NK-92 (cell line): Measurements from ENCODE around the gene RIPPLY3.

Experiments used
- DNase-seq: peaks from one replicate; lab custom pipeline; 2025; ENCODE audit not compliant: unreplicated experiment; lab: John Stamatoyannopoulos, UW

RIPPLY3 gene

DNA sequence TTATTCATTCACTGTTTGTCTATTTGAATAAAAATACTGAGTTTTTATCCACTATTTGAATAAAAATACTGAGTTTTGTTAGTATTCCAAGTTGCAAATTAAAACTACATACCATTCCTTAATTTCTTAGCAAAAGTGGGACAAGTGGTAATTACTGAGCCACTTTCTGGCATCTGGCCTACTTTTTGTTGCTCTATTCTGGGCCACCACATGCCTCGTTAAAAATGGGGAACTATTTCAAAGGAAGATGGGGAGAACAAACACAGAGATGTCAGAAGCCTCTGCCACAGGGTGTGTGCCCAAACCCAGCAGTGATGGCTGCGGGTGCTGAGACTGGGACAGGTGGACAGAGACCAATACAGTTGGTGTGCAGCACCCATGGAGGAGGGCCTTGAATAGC, 51.8 kb downstream of the RIPPLY3 start:
- DNase-seq = no peak

DNA sequence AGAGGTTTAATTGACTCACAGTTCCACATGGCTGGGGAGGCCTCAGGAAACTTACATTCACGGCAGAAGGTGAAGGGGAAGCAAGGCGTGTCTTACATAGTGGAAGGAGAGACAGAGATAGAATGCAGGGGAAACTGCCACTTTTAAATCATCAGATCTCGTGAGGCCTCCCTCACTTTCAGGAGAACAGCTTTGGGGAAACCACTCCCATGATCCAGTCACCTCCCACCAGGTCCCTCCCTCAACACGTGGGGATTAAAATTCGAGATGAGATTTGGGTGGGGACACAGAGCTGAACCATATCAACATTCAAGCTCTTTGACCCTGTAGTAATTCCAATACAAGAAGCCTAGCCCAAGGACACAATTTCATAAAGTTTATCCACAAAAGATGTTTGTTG, 52.7 kb downstream of the RIPPLY3 start:
- no peak for DNase-seq

DNA sequence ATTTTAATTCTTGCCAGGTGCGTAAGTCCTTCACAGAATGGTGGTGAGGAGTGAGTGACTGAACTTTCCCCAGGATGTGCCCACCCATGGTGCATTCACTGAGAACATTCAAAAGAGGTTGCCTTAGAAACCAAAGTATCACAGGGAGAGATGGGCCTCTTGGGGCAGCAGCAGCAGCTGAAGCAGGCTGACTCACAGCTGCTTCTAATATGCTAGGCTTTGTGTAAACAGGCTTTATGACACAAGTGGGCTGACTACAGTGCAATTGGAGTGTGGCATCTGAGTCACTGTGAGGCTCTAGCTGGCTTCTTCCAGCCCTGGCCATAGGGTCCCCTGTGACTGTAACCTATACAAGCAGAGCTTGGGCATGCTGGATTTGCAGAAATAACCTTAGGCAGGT, 53.8 kb downstream of the RIPPLY3 start:
- DNase-seq = no peak

DNA sequence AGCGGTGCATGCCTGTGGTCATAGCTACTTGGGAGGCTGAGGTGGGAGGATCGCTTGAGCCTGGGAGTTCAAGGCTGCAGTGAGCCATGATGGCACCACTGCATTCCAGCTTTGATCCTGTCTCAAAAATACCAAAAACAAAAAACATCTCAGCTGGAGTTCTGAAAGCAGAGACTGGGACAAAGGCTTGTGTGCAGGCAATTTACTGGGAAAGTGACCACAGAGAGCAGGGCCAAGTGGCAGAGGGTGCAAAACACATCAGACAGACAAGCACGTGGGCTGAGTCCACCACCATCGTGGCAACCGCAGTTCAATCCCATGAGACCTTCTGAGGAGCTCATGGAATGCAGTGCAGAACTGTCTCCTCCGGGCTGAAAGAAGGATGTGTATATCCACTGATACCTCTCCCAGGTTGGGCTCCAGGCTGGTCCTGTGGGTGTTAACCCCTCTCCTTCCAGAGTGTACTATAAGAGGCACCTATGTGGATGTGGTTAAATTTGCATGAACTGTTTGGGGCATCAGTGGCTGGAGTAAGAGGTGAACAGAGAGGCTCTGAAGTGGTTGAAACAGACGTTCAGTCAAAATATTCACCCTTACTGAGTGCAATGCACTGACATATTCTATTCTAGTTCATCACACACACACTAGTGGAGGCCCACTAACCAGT, 55.6 kb downstream of the RIPPLY3 start:
- DNase-seq = no peak

DNA sequence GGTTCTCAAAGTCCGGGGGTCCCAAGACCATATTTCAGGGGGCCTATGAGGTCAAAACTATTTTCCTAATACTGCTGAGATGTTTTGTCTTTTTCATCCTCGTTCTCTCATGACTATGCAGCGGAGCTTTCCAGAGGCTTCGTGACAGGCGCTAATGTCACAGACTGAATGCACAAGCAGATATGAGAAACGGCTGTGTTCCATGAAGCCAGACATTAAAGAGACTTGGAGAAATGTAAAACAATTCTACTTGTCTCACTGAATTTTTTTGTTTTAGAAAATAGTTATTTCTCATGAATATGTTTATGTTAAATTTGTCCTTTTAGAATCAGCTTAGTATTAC, 56.1 kb downstream of the RIPPLY3 start:
- DNase-seq = no peak

DNA sequence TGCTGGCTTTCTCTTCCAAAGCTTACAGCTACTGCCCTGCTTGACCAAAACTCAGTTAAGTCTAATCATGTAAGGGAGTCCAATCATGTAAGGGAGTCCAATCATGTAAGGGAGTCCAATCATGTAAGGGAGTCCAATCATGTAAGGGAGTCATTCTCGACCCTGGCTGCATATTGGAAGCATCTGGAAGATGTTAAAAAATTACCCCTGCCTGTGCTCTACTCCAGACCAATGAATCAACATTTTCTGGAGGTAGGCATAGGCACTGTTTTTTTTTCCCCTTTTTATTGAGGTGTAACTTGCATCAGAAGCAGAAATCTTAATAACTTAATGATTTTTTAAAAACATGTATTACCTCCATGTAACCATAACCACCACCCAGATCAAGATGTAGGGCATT, 56.9 kb downstream of the RIPPLY3 start:
- DNase-seq = no peak

DNA sequence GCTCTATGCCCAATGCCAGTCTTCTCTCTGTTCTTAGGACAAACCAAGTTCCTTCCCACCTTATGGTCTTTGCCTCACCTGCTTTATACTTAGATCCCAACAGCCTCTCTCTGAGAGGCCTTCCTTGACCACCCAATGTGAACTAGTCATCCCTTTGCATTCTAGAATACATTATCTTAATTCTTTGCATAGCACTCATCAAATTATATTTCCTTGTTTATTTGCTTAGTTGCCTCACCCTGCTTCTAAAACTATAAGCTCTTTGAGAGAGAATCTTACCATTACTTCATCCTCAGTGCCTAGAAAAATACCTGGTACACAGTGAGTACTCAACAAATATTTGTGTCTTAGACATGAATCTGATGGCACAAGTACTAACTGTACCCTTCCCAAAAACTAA, 58.3 kb downstream of the RIPPLY3 start:
- no peak for DNase-seq

DNA sequence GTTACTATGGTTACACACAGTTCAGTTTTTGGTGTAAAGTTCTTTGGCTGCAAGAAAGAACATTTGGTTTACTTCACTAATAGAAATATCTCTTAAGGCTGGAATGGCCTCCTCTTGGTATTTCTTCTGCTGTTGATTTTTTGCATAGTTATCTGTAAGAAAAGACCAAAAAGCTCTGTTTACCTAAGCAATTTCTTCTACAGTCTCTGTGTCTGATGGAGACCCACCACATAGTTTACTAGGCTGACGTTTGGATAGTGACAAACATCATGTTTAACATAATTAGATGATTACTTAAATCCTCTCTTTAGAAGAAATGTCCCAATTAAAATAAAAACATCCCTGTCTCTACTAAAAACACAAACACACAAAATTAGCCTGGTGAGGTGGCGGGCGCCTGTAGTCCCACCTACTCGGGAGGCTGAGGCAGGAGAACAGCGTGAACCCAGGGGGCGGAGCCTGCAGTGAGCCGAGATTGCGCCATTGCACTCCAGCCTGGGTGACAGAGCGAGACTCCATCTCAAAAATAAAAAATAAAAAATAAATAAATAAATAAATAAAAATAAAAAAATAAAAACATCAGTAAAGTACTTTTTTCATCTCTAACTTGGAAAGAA, 59.2 kb downstream of the RIPPLY3 start:
- DNase-seq = no peak
